Keratinocyte (primary cell): Measurements from ENCODE around the gene LDLRAD4. TPM values are rescaled to one million over a fixed set of nuclear protein-coding genes. Genes with fewer than 3 reads are reported as not detected.

ENCODE experiments used
- DNase-seq: peaks from one replicate; pipeline ENCODE4 v3.0.0-alpha.2; 2011; ENCODE audit warnings: low read depth, missing footprints, low spot score
- FAIRE-seq: peaks from 2 replicates; lab custom pipeline; 2011; peaks lifted over from hg19 to GRCh38; lab: Jason Lieb, UNC
- H2AFZ ChIP-seq: 2 replicates; pipeline ENCODE4 v1.6.0; 2012; ENCODE audit warnings: low read length, control low read depth, inconsistent platforms; ENCODE audit not compliant: control insufficient read depth
- H3K27ac ChIP-seq: 2 replicates; pipeline ENCODE4 v1.5.1; 2011; ENCODE audit warnings: low read length; ENCODE audit not compliant: control insufficient read depth, insufficient read depth
- H3K27me3 ChIP-seq: 3 replicates; pipeline ENCODE4 v1.6.0; 2011; ENCODE audit warnings: low read length; ENCODE audit not compliant: control insufficient read depth, insufficient read depth; ENCODE audit errors: extremely low read depth
- H3K36me3 ChIP-seq, 2 experiments: 2 replicates in 1 of 2; 3 replicates in 1 of 2; pipeline ENCODE4 v1.5.1; 2011; ENCODE audit warnings: low read length in 2 of 2, mild to moderate bottlenecking in 1 of 2; ENCODE audit not compliant: control insufficient read depth in 2 of 2, insufficient read depth in 2 of 2; ENCODE audit errors: extremely low read depth in 1 of 2
- H3K4me1 ChIP-seq: 3 replicates; pipeline ENCODE4 v1.5.1; 2011; ENCODE audit warnings: low read length; ENCODE audit not compliant: control insufficient read depth, insufficient read depth; ENCODE audit errors: extremely low read depth
- H3K4me2 ChIP-seq: 3 replicates; pipeline ENCODE4 v1.6.0; 2011; ENCODE audit warnings: low read depth, low read length; ENCODE audit not compliant: control insufficient read depth, insufficient read depth; ENCODE audit errors: extremely low read depth
- H3K4me3 ChIP-seq, 3 experiments: fragments of 200-600 bp in 1 of 3; sonication (generic) in 1 of 3; 2 replicates in 2 of 3; 3 replicates in 1 of 3; pipeline ENCODE4 v1.5.1; 2011 to 2016; ENCODE audit warnings: low read length in 3 of 3, mild to moderate bottlenecking in 3 of 3, control low read depth in 2 of 3, inconsistent platforms in 1 of 3, low read depth in 1 of 3, mixed read lengths in 1 of 3, mixed run types in 1 of 3, moderate library complexity in 1 of 3; ENCODE audit not compliant: control insufficient read depth in 2 of 3, insufficient read depth in 2 of 3; ENCODE audit errors: extremely low read depth in 1 of 3
- H3K79me2 ChIP-seq: 2 replicates; pipeline ENCODE4 v1.6.0; 2012; ENCODE audit warnings: low read length; ENCODE audit not compliant: control insufficient read depth, insufficient read depth
- H3K9ac ChIP-seq: 3 replicates; pipeline ENCODE4 v1.6.0; 2011; ENCODE audit warnings: low read length; ENCODE audit not compliant: control insufficient read depth, insufficient read depth; ENCODE audit errors: extremely low read depth
- H3K9me1 ChIP-seq: 3 replicates; pipeline ENCODE4 v1.6.0; 2011; ENCODE audit warnings: low read length; ENCODE audit not compliant: control insufficient read depth, insufficient read depth; ENCODE audit errors: extremely low read depth
- H3K9me3 ChIP-seq: 2 replicates; pipeline ENCODE4 v1.5.1; 2012; ENCODE audit warnings: low read depth, low read length; ENCODE audit not compliant: control insufficient read depth
- H4K20me1 ChIP-seq: 3 replicates; pipeline ENCODE4 v1.6.0; 2011; ENCODE audit warnings: low read length; ENCODE audit not compliant: control insufficient read depth, insufficient read depth; ENCODE audit errors: extremely low read depth
- CTCF ChIP-seq, 3 experiments: IDR thresholded peaks in 1 of 3; conservative IDR thresholded peaks in 1 of 3; optimal IDR thresholded peaks in 1 of 3; 2 replicates in 2 of 3; 3 replicates in 1 of 3; pipeline versions ENCODE3 to v1.5.1; 2011; ENCODE audit warnings: low read length in 3 of 3, mild to moderate bottlenecking in 3 of 3, moderate library complexity in 2 of 3, control low read depth in 1 of 3, inconsistent platforms in 1 of 3; ENCODE audit not compliant: insufficient read depth in 2 of 3; ENCODE audit errors: extremely low read depth in 1 of 3
- EZH2 ChIP-seq: IDR thresholded peaks from one replicate; pipeline ENCODE4 v1.6.1; 2012; ENCODE audit warnings: inconsistent platforms, mild to moderate bottlenecking, low read length, moderate library complexity
- dilution Hi-C: fragments of 300-500 bp; cut with MboI; formaldehyde crosslinking; loops from one replicate; pipeline ENCODE4 v1.7.0; 2020; ENCODE audit warnings: low sequenced_read_pairs; ENCODE audit not compliant: extremely low pct_ligation_motif_present
- polyA plus RNA-seq, 5 experiments: library from polyadenylated mRNA; depleted of rRNA in 3 of 5; stranded (reverse) in 3 of 5; stranded (forward) in 1 of 5; unstranded in 1 of 5; fragments of >200 nt; gene quantifications; 1 replicate in 1 of 5; 2 replicates in 3 of 5; 3 replicates in 1 of 5; pipeline versions ENCODE4 v1.2.1 to v1.2.3, GENCODE V29; 2011 to 2012; ENCODE audit warnings: missing spikeins in 2 of 5, low read depth in 1 of 5, low replicate concordance in 1 of 5

Gene LDLRAD4
- polyA plus RNA-seq, 1 donor (not counting 4 experiments of a cell fraction or from before 2014, with no cell fraction given) = not detected

DNA sequence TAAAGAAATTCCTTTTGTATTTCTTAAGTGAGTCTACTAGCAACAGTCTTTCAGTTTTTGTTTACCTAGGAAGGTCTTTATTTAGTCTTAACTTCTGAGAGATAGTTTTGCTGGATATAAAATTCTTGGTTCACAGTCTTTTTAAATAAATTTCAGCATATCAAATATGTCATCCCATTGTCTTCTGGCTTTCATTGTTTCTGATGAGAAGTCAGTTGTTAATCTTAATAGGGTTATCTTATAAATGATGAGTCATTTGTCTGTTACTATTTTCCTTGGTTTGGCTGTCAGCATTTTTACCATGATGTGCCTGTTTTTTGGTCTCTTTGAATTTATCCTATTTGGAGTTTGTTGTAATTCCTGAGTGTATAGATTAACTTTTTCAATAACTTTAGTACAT is 378.5 kb downstream of the LDLRAD4 start:
- Histone ChIP-seq H3K9ac (no peak overlapping the region), H4K20me1 (no peaks in the 10 kb centered on the region), H3K27ac (no peak overlapping the region), H3K79me2 (no peaks in the 10 kb centered on the region), H3K9me1 (no peaks in the 10 kb centered on the region), H3K27me3 (no peaks in the 10 kb centered on the region), H3K4me1 (no peaks in the 10 kb centered on the region), H2AFZ (no peak overlapping the region), H3K4me2 (no peak overlapping the region), H3K36me3 (no peaks in the 10 kb centered on the region), H3K9me3 (peaks cover 2% of the 10 kb centered on the region), H3K4me3 (no peak overlapping the region)
- FAIRE-seq = no peak
- TF ChIP-seq CTCF (optimal IDR thresholded peaks at IDR 0.05 in 1 of 3, IDR thresholded peaks at IDR 0.05 in 1 of 3, conservative IDR thresholded peaks at IDR 0.05 in 1 of 3; ENCODE audit: extremely low read depth in 1 of 3, insufficient read depth in 2 of 3, low read length in 3 of 3) (no peak), EZH2 (no peak)
- dilution Hi-C loops = no loop called here
- DNase-seq = no peak

GRCh38 chr18:13598591-13598990 is 380.0 kb downstream of the LDLRAD4 start:
- no peak for DNase-seq
- Histone ChIP-seq H2AFZ (no peak overlapping the region), H3K4me2 (no peak overlapping the region), H3K9me3 (peaks cover 2% of the 10 kb centered on the region), H3K9me1 (no peaks in the 10 kb centered on the region), H3K79me2 (no peaks in the 10 kb centered on the region), H3K36me3 (no peaks in the 10 kb centered on the region), H3K27ac (no peak overlapping the region), H3K27me3 (no peaks in the 10 kb centered on the region), H3K9ac (no peak overlapping the region), H3K4me3 (no peak overlapping the region), H4K20me1 (no peaks in the 10 kb centered on the region), H3K4me1 (no peaks in the 10 kb centered on the region)
- TF ChIP-seq EZH2 (no peak), CTCF (optimal IDR thresholded peaks at IDR 0.05 in 1 of 3, IDR thresholded peaks at IDR 0.05 in 1 of 3, conservative IDR thresholded peaks at IDR 0.05 in 1 of 3; ENCODE audit: extremely low read depth in 1 of 3, insufficient read depth in 2 of 3, low read length in 3 of 3) (no peak)
- dilution Hi-C loops = no loop called here
- FAIRE-seq = no peak
